Stimulated activated CD8-positive, alpha-beta memory T cell treated with anti-CD3 and anti-CD28 coated beads, Interleukin-15, amount 100 ng/mL, for 4 hours (primary cell): ENCODE measurements around the gene EIF5AL1.
"Not testable (repeated sequence)": the region's sequence is repeated elsewhere in the genome, so short reads cannot be mapped to it uniquely, and the experiment has no call there.

Source experiments
- DNase-seq, 2 donors: peaks; one replicate each; pipeline ENCODE4 v3.0.0-alpha.2; 2020; ENCODE audit warnings: low read depth in 2 of 2

EIF5AL1 gene

DNA sequence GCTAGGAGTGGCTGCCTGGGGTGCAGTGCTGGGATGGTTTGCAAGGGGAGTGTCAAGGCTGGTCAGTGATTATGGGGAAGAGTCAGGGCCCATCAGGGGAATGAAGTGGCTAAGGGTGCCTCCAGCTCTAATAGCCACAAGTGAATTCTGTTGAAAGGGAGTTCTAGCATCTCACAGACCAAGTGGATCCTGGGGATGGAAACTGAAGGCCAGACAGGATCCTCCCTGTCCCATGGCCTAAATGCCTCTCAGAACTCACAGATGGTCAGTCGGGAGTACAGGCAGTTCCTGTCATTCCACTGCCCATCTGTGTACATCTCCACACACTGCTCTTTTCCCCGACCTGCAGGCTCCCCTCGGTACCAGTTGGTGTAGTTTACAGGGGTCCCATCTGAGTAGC, 44.6 kb downstream of the EIF5AL1 start:
- DNase-seq = not testable (repeated sequence)

DNA sequence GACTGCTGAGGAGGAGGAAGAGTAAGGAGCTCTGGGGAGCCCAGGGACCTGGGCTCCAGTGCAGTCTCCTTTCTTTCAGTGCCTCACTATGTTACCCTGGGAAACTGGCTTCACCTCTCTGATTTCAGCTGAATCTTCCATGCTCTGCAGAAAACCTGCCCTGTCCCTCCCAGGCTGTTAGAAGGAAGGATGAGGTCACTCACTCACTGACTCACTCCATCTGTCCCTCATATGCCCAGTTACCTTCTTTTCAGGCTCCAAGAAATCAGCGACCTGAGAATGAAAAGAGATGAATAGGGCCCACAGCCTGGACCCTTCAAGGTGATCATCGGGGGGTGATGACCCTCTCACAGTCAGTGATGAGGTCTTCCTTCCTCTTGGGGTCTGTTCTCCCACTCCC, 47.4 kb downstream of the EIF5AL1 start:
- no peak for DNase-seq

GRCh38 chr10:79560160-79560709, 47.9 kb downstream of the EIF5AL1 start, which contains the start of gene SFTPA2:
Gene SFTPA2, minus strand, starts transcription at chr10:79560407. Its CDS starts 924 bp downstream, at chr10:79559483.
- DNase-seq = no peak

- DNase-seq = no peak
Observed at GRCh38 chr10:79561257-79561656, 48.9 kb downstream of the EIF5AL1 start.

GRCh38 chr10:79562135-79562756, 49.9 kb downstream of the EIF5AL1 start:
- peak in 1 of 2 donors; percentile 14 for DNase-seq

DNA sequence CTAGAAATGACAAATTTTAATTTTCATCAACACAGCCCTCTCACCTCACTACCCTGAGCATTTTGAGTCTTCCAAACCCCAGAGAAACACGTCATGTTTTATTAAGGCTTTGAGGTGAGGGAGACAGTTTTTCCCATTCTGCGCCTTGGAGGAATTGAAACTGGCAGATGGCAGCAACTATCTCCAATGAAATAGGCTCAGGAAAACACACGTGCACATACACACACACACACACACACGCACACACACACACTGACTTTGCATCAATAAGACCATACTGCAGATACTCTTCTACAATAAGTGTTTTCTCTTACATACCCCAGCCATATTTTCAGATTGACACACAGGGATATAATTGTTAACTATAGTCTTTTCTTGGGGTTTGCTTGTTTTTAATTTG, 51.1 kb downstream of the EIF5AL1 start:
- no peak for DNase-seq
